H1 (cell line): ENCODE results near the gene TTC22. TPM values are rescaled to one million over a fixed set of nuclear protein-coding genes. Genes with fewer than 3 reads are reported as not detected.

Experiments
- CREB1 ChIP-seq: IDR thresholded peaks from 2 replicates; pipeline ENCODE4 v1.6.1; 2012; ENCODE audit warnings: inconsistent platforms
- JUN ChIP-seq: IDR thresholded peaks from 2 replicates; pipeline ENCODE4 v1.6.1; 2011; ENCODE audit warnings: low read depth, mild to moderate bottlenecking, improper control_type of control experiment, low read length
- RXRA ChIP-seq: IDR thresholded peaks from 2 replicates; pipeline ENCODE4 v1.6.1; 2011; ENCODE audit warnings: low read depth, mild to moderate bottlenecking, low read length, moderate library complexity; ENCODE audit not compliant: insufficient read depth
- SAP30 ChIP-seq: fragments of 300-600 bp; sonication (generic); IDR thresholded peaks from 2 replicates; pipeline ENCODE4 v1.7.1; 2012; ENCODE audit warnings: low read length, moderate library complexity, mild to moderate bottlenecking, inconsistent platforms; ENCODE audit not compliant: insufficient read depth, insufficient replicate concordance
- polyA plus RNA-seq, 7 experiments: library from polyadenylated mRNA; depleted of rRNA in 3 of 7; stranded (reverse) in 5 of 7; unstranded in 2 of 7; fragments of >200 nt in 5 of 7; fragments of 200-250 nt in 2 of 7; gene quantifications; 1 replicate in 5 of 7; 2 replicates in 1 of 7; 4 replicates in 1 of 7; pipeline versions ENCODE4 v1.2.1 to v1.2.3, GENCODE V29; 2011 to 2013; ENCODE audit warnings: missing spikeins in 2 of 7, mixed read lengths in 2 of 7
- total RNA-seq: library from RNA; stranded (reverse); fragmentation: NEBNext Ultra II Directional; extraction: Animal tissue kit (Norgen Biotek cat#: 25700); gene quantifications from 2 replicates; pipeline ENCODE4 v1.2.1, GENCODE V29; 2021

TTC22 gene
- total and polyA plus RNA-seq, 2 of the 8 experiments (the other 6 are each of a cell fraction or from before 2014, with no cell fraction given): 1.00 to 1.6 TPM

DNA sequence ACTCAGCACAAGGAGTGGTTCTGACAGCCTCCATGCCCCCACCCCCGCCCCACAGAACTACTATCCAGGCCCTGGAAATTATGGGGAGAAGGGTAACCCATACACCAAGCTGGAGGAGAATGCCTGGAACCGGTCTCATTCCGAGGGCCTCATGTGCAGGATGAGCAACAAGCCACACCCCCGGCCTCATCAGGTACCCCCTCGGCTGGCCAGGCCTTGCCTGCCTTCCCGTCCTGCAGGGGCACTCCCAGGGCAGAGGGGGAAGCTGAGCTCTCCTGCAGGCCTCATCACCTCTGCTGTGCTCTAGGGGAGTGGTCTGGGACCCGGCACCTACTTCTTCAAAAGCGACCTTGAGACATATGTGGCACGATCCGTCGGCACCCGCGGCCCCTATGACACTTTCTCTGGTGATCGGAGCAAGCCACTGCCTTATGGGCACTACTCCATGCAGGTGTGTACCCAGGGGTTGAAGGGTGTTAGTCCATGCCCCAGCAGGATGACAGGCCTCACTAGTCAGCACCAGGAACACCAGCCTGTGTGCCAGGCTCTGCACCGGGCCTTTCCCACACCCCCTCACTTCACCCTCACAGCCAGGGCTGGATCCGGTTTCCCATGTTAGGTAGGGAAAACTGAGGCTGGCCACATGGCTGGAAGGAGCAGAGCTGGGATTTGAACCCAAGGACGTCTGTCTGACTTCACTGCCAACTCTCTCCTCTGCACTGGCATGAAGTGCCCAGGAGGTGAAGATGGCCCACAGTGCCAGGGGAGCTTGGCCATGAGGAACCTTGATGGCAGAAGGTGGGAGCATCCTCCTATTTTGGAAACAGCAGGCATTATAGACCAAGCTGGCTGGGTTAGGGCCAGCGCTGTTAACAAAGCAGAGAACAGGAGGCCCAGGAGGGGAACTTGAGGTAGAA, 10.9 kb upstream of the TTC22 start (continued):
- TF ChIP-seq CREB1: no peak
- no peak for TF ChIP-seq JUN
- TF ChIP-seq SAP30: no peak
- no peak for TF ChIP-seq RXRA
